Liver (tissue), 9 donors: ENCODE results near the gene SLC27A4. TPM values are rescaled to one million over a fixed set of nuclear protein-coding genes. Genes with fewer than 3 reads are reported as not detected.

Experiments
- DNase-seq: peaks from one replicate; pipeline ENCODE4 v3.0.0-alpha.2; 2017; ENCODE audit warnings: low spot score
- H3K27ac ChIP-seq, 2 donors: one replicate each; pipeline ENCODE4 v1.7.0; 2013; ENCODE audit warnings: inconsistent platforms in 2 of 2, low read length in 2 of 2, control low read depth in 1 of 2, low read depth in 1 of 2, mild to moderate bottlenecking in 1 of 2
- H3K27me3 ChIP-seq, 4 donors: one replicate each; pipeline versions ENCODE4 v1.6.1 to v1.7.0; 2013; ENCODE audit warnings: low read length in 3 of 4, inconsistent platforms in 1 of 4, mild to moderate bottlenecking in 1 of 4, moderate library complexity in 1 of 4; ENCODE audit not compliant: control insufficient read depth in 4 of 4, insufficient read depth in 4 of 4
- H3K36me3 ChIP-seq, 4 donors: one replicate each; pipeline versions ENCODE4 v1.6.1 to v1.7.0; 2013; ENCODE audit warnings: low read length in 3 of 4, mild to moderate bottlenecking in 3 of 4, low read depth in 1 of 4, moderate library complexity in 1 of 4; ENCODE audit not compliant: control insufficient read depth in 4 of 4, insufficient read depth in 3 of 4
- H3K4me1 ChIP-seq, 4 donors: one replicate each; pipeline versions ENCODE4 v1.6.1 to v1.7.0; 2013; ENCODE audit warnings: low read length in 3 of 4, mild to moderate bottlenecking in 3 of 4, moderate library complexity in 1 of 4; ENCODE audit not compliant: control insufficient read depth in 4 of 4, insufficient read depth in 4 of 4
- H3K4me3 ChIP-seq, 3 donors: one replicate each; pipeline versions ENCODE4 v1.6.1 to v1.7.0; 2013; ENCODE audit warnings: low read length in 3 of 3, control low read depth in 1 of 3, low read depth in 1 of 3, mild to moderate bottlenecking in 1 of 3
- H3K9ac ChIP-seq, 2 donors: one replicate each; pipeline ENCODE4 v1.7.0; 2013; ENCODE audit warnings: low read length in 2 of 2, mild to moderate bottlenecking in 2 of 2, moderate library complexity in 2 of 2, control low read depth in 1 of 2, low read depth in 1 of 2
- H3K9me3 ChIP-seq, 4 donors: one replicate each; pipeline versions ENCODE4 v1.6.1 to v1.7.0; 2013; ENCODE audit warnings: low read length in 3 of 4; ENCODE audit not compliant: control insufficient read depth in 4 of 4
- CTCF ChIP-seq: fragments of 150-350 bp; IDR thresholded peaks from 2 replicates; pipeline ENCODE4 v1.5.1; 2017; ENCODE audit warnings: improper control_type of control experiment, low read depth, low read length; ENCODE audit not compliant: missing input control
- EGR1 ChIP-seq, 2 donors: IDR thresholded peaks; 2 replicates each; pipeline ENCODE4 v1.6.1; 2016 to 2018; ENCODE audit warnings: antibody characterized with exemption in 2 of 2, low read depth in 2 of 2
- FOXA1 ChIP-seq: IDR thresholded peaks from 2 replicates; pipeline ENCODE4 v1.6.1; 2016; ENCODE audit warnings: antibody characterized with exemption
- FOXA2 ChIP-seq: IDR thresholded peaks from 2 replicates; pipeline ENCODE4 v1.6.1; 2016; ENCODE audit warnings: antibody characterized with exemption
- GABPA ChIP-seq, 2 donors: IDR thresholded peaks in 1 of 2; conservative IDR thresholded peaks in 1 of 2; 2 replicates each; pipeline ENCODE4 v1.6.1; 2016; ENCODE audit warnings: antibody characterized with exemption in 2 of 2, mild to moderate bottlenecking in 1 of 2, moderate library complexity in 1 of 2
- HNF4G ChIP-seq: IDR thresholded peaks from 2 replicates; pipeline ENCODE4 v1.6.1; 2016; ENCODE audit warnings: antibody characterized with exemption
- JUND ChIP-seq, 2 donors: IDR thresholded peaks; 2 replicates each; pipeline ENCODE4 v1.6.1; 2016; ENCODE audit warnings: antibody characterized with exemption in 2 of 2
- NR2F2 ChIP-seq: IDR thresholded peaks from 2 replicates; pipeline ENCODE4 v1.6.1; 2016; ENCODE audit warnings: antibody characterized with exemption
- REST ChIP-seq: IDR thresholded peaks from 2 replicates; pipeline ENCODE4 v1.6.1; 2016; ENCODE audit warnings: antibody characterized with exemption, mild to moderate bottlenecking
- RXRA ChIP-seq, 2 donors: IDR thresholded peaks; 2 replicates each; pipeline ENCODE4 v1.6.1; 2017 to 2018; ENCODE audit warnings: antibody characterized with exemption in 2 of 2, mild to moderate bottlenecking in 1 of 2
- TAF1 ChIP-seq: conservative IDR thresholded peaks from 2 replicates; pipeline ENCODE4 v1.6.1; 2016; ENCODE audit warnings: antibody characterized with exemption, mild to moderate bottlenecking
- YY1 ChIP-seq: IDR thresholded peaks from 2 replicates; pipeline ENCODE4 v1.6.1; 2016; ENCODE audit warnings: antibody characterized with exemption, mild to moderate bottlenecking
- ZBTB33 ChIP-seq: IDR thresholded peaks from 2 replicates; pipeline ENCODE4 v1.6.1; 2016; ENCODE audit warnings: antibody characterized with exemption
- WGBS: extraction: QIAGEN DNeasy Blood & Tissue Kit; methylation state at CpG from one replicate; pipeline ENCODE4 v1.1.7; 2013; 5-methylcytosine and 5-hydroxymethylcytosine counted together
- polyA plus RNA-seq, 2 donors: library from polyadenylated mRNA; stranded (reverse) in 1 of 2; unstranded in 1 of 2; fragments of 200-250 nt in 1 of 2; fragments of >200 nt in 1 of 2; fragmentation: Nextera tagmentation in 1 of 2; extraction: Ambion mirVana in 1 of 2; gene quantifications; one replicate each; pipeline versions ENCODE4 v1.2.1 to v1.2.3, GENCODE V29; 2013 to 2015
- total RNA-seq, 2 donors: library from RNA; depleted of rRNA; stranded (reverse); fragments of >200 nt; gene quantifications; one replicate each; pipeline ENCODE4 v1.2.3, GENCODE V29; 2014
- TF ChIP-seq, protein P1 (sequence below): IDR thresholded peaks from 2 replicates; pipeline ENCODE4 v1.6.1; 2016; ENCODE audit warnings: antibody characterized with exemption
- donor health status: healthy.
- donor health status: healthy.
- donor health status: healthy.
- donor health status: healthy.
- donor health status: healthy.

Gene SLC27A4
- total and polyA plus RNA-seq, 4 donors, result 5.9 to 36.4 (median 14.7) TPM

DNA sequence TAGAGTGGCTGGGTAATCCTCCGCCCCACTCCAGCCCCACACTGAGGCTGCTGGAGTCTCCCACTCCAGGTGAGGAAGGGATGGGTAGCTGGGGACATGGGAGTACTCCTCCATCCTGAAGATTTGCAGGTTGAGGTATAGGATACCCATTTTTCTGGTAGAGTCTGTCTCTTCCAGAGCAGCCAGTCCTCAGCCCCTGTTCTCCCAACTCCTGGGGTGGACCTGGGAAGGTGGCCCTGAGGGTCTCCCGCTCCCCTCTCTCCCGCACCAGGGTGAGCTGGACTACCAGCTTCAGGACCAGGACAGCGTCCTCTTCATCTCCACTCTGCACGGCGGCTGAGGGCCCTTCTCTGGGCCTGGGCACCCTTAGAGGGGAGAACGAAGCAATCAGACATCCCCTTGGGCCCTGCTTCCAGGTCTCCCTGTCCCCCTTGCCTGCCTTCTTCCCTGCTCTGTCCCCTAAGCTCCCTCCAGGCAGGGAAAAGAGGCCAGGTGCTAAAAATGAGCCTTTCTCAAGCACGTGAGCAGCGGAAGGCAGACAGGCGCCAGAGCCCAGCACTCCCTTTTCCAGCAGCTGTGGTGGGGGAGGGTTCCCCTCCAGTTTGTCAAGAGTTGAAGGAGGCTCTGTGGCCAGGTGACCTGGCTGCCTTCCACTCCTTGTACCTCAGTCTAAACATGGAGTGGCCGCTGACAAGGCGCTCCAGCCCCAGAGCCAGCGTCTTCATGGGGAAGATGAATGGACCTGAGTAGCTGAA lies 49.2 kb downstream of the SLC27A4 start:
- Histone ChIP-seq H3K27ac (no peak overlapping the region), H3K9ac (no peak overlapping the region), H3K4me1 (no peaks in the 10 kb centered on the region), H3K36me3 (peaks cover 12 to 48% (median 23%) of the 10 kb centered on the region in 4 donors), H3K9me3 (no peaks in the 10 kb centered on the region), H3K27me3 (no peaks in the 10 kb centered on the region), H3K4me3 (no peak overlapping the region)
- WGBS, result 95% methylated on average over 13 of the region's 13 CpGs
- no peak for DNase-seq
- TF ChIP-seq GABPA (IDR thresholded peaks at IDR 0.05 in 1 of 2, conservative IDR thresholded peaks at IDR 0.05 in 1 of 2) (no peak), REST (no peak), NR2F2 (no peak), FOXA2 (no peak), TAF1 (no peak), HNF4G (no peak), CTCF (no peak), EGR1 (IDR thresholded peaks at IDR 0.05; ENCODE audit: low read depth in 2 of 2) (no peak), YY1 (no peak), JUND (IDR thresholded peaks at IDR 0.05) (no peak), ZBTB33 (no peak), RXRA (IDR thresholded peaks at IDR 0.05) (no peak), FOXA1 (no peak)
- TF ChIP-seq, protein P1, sequence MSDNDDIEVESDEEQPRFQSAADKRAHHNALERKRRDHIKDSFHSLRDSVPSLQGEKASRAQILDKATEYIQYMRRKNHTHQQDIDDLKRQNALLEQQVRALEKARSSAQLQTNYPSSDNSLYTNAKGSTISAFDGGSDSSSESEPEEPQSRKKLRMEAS, result no peak

GRCh38 chr9:128390150-128390812 lies 50.0 kb downstream of the SLC27A4 start:
- Histone ChIP-seq H3K9me3 (no peaks in the 10 kb centered on the region), H3K4me3 (no peak overlapping the region), H3K36me3 (peaks cover 12 to 48% (median 23%) of the 10 kb centered on the region in 4 donors), H3K9ac (no peak overlapping the region), H3K27ac (no peak overlapping the region), H3K27me3 (no peaks in the 10 kb centered on the region), H3K4me1 (no peaks in the 10 kb centered on the region)
- TF ChIP-seq FOXA1 (no peak), REST (no peak), FOXA2 (no peak)
- 94% methylated on average over 11 of the region's 11 CpGs for WGBS
- DNase-seq, result no peak
